DMS53 (cell line): ENCODE results near the gene NBEA.

Experiments
- DNase-seq: peaks from one replicate; lab custom pipeline; 2025; lab: John Stamatoyannopoulos, UW

Gene NBEA

GRCh38 chr13:35392768-35393167 is 450.7 kb downstream of the NBEA start:
- DNase-seq = no peak

GRCh38 chr13:35393886-35394285 is 451.8 kb downstream of the NBEA start:
- no peak for DNase-seq

- DNase-seq = peak; percentile 42
Measured at GRCh38 chr13:35408285-35408684, 466.2 kb downstream of the NBEA start.

GRCh38 chr13:35411059-35411744 is 469.1 kb downstream of the NBEA start:
- DNase-seq = no peak

- no peak for DNase-seq
Measured at GRCh38 chr13:35448465-35448864, 506.4 kb downstream of the NBEA start.

- DNase-seq = no peak
Measured at GRCh38 chr13:35449821-35450220, 507.8 kb downstream of the NBEA start.

GRCh38 chr13:35455022-35455421 is 513.0 kb downstream of the NBEA start:
- no peak for DNase-seq

- DNase-seq = no peak
Measured at GRCh38 chr13:35457258-35457657, 515.2 kb downstream of the NBEA start.

GRCh38 chr13:35460061-35460460 is 518.0 kb downstream of the NBEA start:
- no peak for DNase-seq

- no peak for DNase-seq
Measured at GRCh38 chr13:35465371-35465770, 523.3 kb downstream of the NBEA start.

GRCh38 chr13:35468195-35468594 is 526.1 kb downstream of the NBEA start:
- DNase-seq = no peak

- no peak for DNase-seq
Measured at GRCh38 chr13:35469806-35470525, 527.9 kb downstream of the NBEA start.

GRCh38 chr13:35470671-35471661 is 528.9 kb downstream of the NBEA start:
- no peak for DNase-seq

GRCh38 chr13:35471706-35472322 is 529.7 kb downstream of the NBEA start:
- no peak for DNase-seq

- DNase-seq = no peak
Measured at GRCh38 chr13:35472323-35472881, 530.3 kb downstream of the NBEA start.

GRCh38 chr13:35473206-35473775 is 531.2 kb downstream of the NBEA start:
- no peak for DNase-seq

- DNase-seq = no peak
Measured at GRCh38 chr13:35473802-35474201, 531.7 kb downstream of the NBEA start.

GRCh38 chr13:35474496-35475211 is 532.6 kb downstream of the NBEA start:
- no peak for DNase-seq

- peak; percentile 57 for DNase-seq
Measured at GRCh38 chr13:35475212-35475959, 533.3 kb downstream of the NBEA start.
